HG03066 (cell line): ENCODE results near the gene PIMREG.
"Not testable (repeated sequence)": the region's sequence is repeated elsewhere in the genome, so short reads cannot be mapped to it uniquely, and the experiment has no call there.

Source experiments
- ATAC-seq: cut with Tn5 transposase; IDR thresholded peaks from one replicate; pipeline ENCODE4 v1.9.1; 2021; ENCODE audit warnings: low read depth; ENCODE audit not compliant: unreplicated experiment

PIMREG gene

GRCh38 chr17:6476076-6476809, 32.0 kb downstream of the PIMREG start:
- ATAC-seq, result no peak

- no peak for ATAC-seq
Measured at GRCh38 chr17:6476810-6477179, 32.5 kb downstream of the PIMREG start.

- ATAC-seq, result no peak
Measured at GRCh38 chr17:6477831-6478383, 33.7 kb downstream of the PIMREG start.

DNA sequence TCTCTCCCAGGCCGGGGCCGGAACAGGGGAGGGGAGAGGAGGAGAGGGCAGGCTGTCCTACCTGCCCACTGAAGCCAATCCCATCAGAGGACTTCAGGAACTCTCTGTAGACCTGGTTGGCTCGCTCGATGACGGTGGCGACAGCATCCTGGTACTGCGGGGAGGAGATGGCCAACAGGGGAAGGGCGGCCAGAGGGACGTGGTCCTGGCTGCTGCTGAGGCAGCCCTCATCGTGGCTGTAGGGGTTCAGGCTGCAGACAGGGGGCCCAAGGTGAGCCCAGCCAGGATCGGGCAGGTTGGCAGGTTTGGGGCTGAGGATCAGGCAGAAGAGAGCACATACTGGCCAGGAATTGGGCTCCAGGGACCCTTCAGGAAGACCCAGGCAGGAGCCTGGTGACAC, 34.2 kb downstream of the PIMREG start:
- no peak for ATAC-seq

- no peak for ATAC-seq
Measured at GRCh38 chr17:6479622-6480302, 35.5 kb downstream of the PIMREG start.

DNA sequence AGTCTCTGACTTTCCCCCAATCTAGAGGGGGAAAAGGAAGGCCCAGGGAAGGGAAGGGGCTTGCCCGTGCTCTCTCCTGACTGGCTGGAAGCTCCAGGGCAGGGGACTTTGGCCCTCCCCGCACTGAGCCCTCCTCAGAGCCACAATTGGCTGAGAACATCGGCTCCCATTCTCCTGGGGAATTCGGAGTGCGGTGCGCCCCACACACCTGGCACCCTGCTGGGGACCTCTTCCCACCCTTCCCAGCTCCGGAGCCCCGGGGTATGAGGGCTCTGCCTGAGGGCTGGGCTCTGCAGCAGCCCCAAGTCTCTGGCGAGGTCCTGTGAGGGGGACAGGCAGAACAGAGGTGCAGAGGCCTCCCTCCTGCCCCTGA, 36.0 kb downstream of the PIMREG start:
- no peak for ATAC-seq

DNA sequence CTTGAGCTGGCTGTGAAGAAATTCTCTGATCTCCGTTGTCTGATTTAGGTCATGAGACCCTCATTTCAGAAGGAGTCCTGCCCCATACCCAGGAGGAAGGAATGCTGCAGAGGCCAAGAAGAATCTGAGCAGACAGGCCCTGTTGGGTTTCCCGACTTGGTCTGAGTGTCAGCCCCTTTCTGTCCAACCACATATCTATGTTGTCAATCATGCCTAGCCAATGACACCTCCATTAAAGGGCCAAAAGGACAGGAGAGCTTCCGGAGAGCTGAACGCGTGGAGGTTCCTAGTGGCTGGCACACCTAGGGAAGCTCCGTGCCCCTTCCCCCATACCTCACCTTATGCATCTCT, 37.8 kb downstream of the PIMREG start:
- no peak for ATAC-seq

GRCh38 chr17:6482796-6483195, 38.5 kb downstream of the PIMREG start:
- ATAC-seq, result not testable (repeated sequence)

GRCh38 chr17:6483507-6483906, 39.3 kb downstream of the PIMREG start:
- ATAC-seq, result no peak

- no peak for ATAC-seq
Measured at GRCh38 chr17:6485646-6486412, 41.6 kb downstream of the PIMREG start.

GRCh38 chr17:6487251-6488007, 43.2 kb downstream of the PIMREG start:
- no peak for ATAC-seq

DNA sequence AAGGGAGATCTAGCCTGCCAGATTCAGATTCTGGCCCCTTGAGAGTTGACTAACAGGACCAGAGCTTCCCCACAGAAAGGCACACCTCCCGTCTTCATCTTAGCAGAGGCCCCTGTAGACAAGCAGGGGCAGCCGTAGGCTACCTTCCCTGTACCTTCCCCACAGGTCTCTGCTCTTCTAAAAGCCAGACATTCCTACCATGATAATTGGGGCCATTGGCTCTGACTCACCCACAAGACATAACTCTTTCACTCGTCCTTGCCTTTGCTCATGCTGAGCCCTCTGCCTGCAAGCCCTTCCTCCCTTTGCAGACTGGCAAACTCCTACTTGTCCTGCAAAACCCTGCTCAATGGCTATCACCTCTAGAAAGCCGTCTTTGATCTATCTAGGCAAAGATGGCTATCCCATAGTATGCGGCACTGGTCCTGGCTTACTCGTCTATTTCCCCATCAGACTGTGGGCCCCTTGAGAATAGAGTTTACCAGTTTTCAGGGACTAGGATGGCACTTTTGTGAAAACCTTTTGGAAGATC, 43.8 kb downstream of the PIMREG start:
- no peak for ATAC-seq

DNA sequence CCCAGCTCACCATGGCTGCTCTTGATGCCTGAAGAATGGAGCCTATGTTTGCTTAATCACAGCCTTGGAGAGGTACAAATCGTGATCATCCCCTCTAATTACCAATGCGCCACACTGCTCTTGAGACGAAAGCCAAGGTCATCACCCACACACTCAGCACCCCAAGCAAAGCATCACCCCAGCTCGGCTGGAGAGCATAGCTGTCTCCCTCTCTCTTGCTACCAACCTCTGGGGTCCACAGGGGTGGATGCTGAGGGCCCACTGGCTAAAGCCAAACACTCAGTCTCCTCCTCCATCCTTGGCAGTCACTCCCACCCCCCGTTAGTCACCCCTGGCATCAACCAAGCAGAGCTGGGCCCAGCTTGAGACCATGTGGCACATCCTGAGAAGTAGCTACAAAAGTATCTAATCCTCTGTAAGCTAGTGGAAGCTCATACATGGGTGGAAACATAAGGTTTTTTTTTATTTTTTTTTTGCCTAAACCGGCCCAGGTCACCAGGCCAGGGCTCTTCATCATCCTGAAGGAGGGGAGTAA, 44.8 kb downstream of the PIMREG start:
- no peak for ATAC-seq

DNA sequence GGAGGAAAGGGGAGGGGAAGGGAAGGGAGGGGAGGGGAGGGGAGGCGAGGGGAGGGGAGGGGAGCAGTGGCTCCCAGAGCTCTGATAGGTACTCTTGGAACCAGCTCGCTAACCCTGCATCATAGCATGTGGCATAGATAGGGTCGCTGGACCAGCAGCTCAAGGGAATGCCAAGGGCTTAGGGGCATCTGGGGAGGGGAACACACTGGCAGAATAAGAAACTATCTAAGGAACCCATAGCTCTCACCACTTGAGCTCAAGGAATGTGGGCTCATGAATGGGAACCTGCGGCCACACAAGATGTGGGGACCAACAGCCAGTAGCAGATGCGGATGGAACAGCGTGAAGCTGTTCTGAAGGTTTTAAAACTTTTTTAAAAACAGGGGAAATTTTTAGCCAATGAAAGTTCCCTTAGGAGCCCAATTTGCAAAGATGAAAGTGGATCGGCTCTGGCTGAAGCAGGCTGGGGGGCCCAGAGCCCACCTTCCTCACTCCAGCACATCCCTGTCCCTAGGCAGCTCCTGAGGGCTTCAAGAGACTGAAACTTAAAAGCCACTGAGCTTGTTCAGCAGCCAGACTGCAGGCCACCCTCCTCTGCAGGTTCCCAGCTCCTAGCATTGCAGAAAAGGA, 46.9 kb downstream of the PIMREG start:
- ATAC-seq, result no peak

GRCh38 chr17:6492892-6493674, 48.8 kb downstream of the PIMREG start:
- no peak for ATAC-seq

DNA sequence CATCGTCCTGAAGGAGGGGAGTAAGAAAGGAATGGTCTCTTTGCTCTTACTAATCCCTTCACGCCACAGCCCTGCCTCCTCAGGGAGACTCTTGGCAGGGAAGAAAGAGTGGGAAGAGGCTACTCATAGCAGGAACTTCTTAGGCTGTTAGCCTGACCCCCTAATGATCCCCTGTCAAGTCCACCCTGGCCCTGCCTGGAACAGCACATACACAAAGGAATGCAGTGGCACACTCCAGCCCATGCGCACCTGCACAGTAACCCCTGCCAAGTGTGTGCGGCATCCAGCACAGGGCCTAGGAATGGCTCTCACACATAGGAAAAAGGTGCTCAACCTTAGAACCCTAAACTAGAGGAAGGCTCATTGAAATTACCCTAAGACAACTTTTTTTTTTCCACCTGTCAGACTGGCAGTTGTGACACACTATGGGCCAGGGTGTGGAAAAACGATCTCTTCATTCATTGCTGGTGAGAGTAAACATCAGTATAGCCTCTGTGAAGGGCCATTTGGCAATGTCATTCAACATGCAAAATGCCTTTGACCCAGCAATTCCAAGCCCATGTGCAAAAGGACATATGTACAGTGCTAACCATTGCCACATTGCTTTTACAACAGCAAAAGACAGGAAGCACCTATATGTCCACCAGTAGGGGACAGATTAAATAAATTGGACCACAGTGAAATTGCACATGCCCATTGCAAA, 50.1 kb downstream of the PIMREG start:
- no peak for ATAC-seq

DNA sequence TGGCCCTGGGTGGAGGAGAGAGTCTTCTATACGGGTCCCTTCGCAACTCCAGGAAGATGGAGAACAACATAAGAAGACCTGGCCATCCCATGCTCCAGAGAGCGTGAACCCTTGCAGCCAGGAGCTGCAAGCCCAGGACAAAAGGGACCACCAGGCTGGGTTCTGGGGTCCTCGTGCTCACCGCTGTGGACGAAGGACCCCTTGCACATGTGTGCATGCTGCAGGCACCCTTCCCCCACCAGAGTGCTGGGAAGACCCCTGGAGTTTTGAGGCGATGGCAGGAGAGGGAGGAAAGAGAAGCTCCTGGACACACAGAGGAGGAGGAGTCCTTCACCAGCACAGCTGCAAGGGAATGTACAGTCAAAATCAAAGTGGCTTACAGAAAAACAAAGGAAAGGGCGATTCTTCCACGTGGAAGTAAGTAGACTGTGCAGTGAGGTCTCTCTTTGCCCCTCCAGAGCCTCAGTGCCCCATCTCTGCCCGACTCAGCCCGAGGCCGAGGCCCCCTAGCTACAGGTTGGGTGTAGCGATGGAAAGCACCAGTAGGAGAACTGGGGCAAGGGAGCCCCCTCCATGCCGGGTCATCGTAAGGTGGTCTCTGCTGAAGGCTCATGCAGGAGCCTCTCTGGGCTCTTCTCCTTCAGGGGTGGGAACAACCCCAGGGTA, 51.3 kb downstream of the PIMREG start:
- no peak for ATAC-seq

- ATAC-seq, result no peak
Measured at GRCh38 chr17:6496116-6496481, 51.8 kb downstream of the PIMREG start.
